Measurements from ENCODE around the gene FRMPD4.

The FRMPD4 gene

DNA sequence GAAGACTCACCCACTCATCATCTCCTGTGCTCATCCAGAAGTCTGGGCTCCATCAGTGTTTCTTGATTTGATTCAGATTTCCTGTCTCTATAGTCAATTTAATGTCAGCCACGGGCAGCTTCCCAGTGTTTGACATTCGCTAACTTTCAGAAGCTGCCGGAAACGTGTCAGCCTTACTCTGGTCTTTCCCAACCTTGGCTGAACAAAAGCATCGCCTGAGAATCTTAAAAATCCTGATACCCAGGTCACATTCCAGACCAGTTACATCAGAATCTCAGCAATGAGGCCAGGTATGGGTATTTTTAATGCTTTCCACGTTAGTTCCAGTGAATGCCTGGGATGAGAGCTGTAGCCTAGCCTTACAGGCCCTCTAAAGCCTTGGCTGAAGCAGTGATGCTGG, 233.8 kb downstream of the FRMPD4 start:
- no peak for DNase-seq

DNA sequence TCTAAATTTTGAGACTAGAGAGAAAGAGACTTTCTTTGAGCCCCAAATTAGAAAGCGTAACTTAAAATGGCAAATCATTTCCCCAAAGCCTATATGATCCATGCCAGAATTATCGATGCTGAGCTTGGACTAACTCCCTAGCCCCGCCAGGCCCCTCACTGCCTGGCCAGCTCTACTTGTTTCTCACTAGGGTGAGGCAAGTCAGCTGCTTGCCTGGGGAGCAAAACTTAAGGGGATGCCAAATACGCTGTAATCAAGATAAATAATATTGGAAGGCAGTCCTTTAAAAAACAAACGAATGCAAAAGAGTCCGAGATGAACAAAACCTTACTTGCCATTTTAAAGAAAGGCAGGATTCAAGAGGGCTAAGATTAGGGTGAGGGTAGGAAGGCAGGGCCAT, 236.0 kb downstream of the FRMPD4 start:
- no peak for DNase-seq

DNA sequence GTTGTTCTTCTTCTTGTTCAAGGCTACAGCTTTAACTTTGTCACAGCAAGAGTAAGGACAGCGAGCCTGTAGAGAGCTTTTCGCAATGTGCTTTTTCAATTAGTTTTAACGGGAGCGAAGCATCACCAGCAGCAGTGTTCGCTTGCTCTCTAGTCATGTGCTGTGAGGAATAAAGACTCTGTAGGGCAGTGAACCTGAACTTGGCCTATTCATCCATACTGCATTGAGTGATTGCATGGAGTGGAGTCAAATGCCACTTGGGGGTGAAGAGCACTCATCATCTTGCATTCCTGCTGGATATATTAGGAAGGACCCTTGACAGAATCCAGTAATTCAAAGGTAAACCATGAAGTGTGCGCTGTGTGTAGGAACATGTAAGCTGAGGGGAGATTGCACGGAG, 240.0 kb downstream of the FRMPD4 start:
- DNase-seq: no peak

DNA sequence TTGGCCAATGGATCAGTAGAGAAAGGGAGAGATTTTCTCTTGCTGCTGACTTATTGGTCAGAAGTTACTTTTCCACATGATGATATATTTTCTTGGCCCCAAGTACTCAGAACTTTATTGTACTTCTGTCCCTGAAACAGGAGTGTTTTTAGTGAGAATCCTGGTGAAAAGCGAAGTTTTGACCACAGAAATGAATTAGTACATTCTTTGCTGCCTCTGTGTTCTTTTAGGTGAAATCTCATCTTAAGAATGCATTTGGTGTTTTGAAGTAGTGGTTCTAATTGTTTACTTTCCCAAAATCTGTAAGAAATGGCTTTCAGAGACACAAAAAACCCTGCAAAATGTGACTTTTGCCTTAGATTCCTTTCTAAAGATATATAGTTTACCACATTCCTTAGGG, 240.4 kb downstream of the FRMPD4 start:
- no peak for DNase-seq

DNA sequence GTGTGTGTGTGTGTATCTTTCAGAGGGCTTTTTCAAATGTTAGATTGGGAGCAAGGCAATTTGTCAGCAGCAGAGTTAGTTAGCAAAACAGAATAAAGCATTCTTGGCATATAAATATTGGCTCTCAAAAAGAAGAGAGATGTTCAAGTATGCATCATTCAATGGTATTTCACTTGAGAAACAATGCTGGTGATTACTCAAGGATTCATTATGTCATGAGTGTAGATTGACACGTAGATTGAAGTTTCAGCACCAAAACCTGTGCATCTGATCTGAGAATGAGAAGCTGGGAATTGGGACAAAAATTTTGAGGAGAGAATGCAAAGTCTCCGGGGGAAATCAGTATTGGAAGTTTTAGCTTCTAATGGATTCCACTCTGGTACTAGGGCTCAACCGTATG, 241.4 kb downstream of the FRMPD4 start:
- no peak for DNase-seq

DNA sequence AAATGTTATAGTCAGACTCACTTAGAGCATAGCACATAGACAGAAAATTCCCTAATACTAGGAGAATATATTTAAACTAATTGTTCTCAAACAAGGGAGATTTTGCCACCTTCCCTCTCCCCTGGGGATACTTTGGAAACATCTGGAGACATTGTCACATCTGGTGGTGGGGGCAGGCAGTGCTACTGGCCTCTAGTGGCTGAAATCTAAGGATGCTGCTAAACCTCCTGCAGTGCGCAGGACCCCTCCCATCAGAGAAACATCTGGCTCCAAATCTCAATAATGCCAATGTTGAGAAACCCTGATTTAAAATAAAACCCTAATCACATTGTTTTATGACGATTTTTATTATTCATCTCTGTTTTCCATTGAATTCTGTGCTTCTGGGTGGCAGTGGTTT, 244.9 kb downstream of the FRMPD4 start:
- no peak for DNase-seq

DNA sequence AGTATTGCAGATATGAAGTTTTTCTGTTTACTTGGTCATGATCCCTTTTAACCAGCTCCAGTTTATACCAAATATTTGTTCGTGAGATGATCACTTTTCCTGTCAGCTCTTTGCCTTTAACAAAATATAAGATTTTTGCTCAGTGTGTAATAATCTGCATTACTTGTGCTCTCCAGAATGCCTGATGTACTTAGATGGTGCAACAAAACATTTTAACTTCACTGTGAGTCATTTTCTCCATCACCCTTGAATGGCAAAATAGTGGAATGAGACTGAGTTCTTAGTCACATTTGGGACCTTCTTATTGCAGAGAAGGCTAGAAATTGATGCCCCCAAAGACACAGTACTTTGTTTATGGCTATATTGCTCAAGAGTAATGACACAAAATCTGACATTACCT, 252.0 kb downstream of the FRMPD4 start:
- no peak for DNase-seq

DNA sequence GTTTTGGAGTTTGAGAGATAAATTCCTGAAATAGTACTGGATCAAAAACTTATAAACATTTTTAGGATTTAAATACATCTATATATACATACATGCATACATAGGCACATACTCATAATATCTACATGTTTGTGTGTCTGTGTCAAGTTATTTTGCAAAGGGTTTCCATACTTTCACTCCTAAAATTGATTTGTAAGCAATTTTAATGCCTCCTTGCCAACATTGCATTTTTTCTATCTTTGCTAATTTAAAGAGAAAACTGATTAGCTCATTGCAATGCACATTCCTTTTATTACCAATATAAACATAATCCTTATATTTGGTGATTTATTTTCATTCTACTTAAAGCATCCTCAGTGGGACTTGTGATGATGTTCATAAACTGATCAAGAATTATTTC, 258.3 kb downstream of the FRMPD4 start:
- DNase-seq: no peak

DNA sequence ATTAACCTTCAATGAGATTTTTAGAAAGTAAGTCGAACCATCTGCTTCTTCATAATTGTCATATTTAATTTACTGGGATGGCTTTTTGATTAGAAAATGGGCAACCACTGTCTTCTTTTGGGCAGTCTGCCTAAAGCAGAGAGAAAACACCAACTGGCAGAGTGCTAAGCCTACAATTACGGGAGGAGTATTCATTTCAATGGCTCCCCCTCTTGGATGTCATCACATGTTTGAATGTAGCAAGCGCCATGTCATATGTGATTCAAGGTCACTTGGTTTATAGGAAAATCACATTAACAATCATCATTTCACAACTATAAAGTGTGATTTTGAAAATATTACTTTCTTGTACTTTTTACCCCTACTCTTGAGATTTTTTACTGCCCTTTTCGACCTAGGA, 261.9 kb downstream of the FRMPD4 start:
- no peak for DNase-seq

DNA sequence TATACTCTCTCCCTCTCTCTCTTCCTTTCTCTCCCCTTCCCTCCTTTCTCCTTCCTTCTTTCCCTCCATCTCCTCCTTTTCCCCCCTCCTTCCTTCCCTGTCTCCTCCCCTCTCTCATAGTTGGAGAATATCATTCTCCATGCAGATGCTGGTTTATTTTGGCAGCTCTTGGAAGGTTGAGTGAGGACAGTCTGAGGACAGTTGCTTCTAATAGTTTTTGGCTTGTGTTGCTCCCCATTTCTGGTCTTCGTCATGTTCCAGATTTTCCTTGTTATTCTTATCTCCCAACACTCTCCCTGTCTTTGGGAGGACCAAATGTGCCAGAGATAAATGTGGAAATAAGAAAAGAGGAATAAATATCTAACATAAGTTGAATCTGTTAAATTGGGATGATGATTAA, 263.0 kb downstream of the FRMPD4 start:
- no peak for DNase-seq

DNA sequence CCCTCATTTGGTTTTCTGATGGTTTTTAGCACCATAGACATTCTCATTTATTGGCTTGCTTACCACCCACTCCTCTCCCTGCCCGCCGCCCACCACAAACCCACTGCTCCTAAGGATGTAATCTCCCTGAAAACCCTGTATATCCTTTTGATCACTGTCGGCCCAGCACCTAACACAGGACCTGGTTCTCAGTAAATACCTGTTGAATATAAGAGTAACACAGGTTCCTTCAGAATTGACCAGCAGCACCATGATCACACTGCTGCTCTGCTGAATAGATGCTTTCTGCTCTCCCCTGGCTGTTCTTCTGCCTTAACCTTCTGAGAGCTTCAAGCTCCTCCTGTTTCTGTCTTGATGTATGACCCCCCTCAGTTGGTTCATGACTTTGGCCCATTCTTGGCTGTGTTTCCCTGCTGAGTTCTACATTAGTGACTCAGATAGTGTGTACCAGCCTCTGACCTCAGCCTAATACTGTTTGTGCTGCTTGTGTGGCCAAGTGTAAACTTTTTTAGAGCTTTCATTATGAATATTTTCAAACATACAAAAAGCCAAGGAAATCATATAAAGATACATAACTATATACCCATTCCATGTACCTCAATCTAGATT, 265.3 kb downstream of the FRMPD4 start:
- no peak for DNase-seq

DNA sequence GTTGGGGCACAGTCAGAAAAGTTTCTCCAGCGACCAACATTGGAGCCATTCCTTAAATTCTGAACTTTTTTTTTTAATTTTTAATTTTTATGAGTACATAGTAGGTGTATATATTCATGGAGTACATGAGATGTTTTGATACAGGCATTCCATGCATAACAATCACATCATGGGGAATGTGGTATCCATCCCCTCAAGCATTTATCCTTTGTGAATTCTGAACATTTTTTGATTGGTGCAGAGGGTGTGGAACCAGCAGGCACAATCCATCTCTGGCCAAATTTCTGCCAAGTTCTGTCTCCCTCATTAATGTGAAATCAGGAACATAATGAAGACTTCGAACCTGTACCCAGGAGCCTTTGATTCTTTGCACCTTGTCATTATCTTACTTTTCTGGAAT, 267.0 kb downstream of the FRMPD4 start:
- no peak for DNase-seq

DNA sequence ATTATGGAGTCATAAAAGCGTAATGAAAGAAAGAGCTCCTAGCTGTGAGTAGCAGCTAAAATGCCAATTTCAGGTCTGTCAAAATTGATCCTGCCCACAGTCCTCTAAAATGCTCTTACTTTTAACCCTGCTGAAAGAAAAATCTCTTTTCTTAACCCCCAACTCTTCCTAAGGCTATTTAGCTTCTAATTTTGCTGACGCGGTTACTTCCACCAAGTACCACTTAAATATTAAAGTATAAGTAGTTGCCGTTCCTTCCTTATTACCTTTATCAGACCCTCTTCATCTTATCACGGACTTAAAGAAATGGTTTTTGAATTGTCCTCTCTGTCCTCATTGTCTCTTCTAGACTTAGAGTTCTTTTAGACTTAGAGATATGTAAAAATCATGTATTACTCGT, 272.2 kb downstream of the FRMPD4 start:
- no peak for DNase-seq

DNA sequence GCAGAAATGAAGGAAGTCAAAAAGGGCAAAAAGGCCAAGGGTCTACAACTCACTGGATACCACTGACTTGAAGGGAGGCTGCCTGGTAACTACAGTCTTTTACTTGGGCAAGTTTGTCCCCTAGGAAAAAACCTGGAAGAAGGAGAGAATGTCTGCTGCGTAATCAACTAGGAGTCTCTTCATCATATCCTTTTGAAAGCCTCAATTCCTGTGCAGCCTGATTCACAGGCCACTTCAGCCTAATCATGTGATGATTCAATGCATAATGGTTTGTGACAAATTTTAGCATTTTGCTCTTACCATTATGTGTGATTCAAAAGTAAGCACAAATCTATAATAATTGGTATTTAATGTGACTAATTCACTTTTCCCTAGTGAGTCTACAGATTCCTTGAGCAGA, 273.6 kb downstream of the FRMPD4 start:
- no peak for DNase-seq

DNA sequence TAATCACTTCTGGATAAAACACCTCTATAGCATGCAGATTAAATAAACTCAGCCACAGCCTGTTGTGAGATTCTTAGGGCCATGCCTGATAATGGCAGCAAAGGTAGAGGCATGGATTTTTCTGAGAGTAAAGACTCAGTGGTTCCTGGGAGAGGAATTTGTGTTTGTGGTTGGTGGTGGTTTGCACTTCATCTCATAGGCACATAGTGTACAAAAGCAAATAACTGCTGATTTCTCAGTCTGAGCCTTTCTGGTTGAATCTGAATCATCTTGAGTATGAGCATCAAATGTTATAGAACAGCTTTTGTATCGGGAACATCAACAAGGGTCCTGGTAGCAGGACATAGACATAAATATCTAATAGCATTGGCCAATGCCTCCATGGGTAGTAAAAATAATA, 274.3 kb downstream of the FRMPD4 start:
- DNase-seq: no peak

DNA sequence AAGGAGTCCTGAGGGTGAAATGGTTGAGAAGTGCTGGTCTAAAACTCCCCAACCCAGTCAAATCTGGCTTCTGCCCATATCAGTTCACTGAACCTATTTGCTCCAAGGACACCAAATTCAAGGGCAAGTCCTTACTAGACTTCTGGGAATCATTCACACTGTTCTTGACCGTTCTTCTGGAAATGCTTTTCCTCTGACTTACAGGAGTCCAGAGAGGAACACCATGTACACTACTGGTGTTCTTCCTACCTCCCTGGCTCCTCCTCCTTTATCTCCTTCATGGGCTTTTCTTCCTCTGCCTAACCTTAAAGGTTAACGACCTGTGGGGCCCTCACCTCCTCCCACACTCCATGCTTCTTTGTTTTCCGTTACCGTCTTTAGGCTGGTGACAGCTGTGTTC, 281.3 kb downstream of the FRMPD4 start:
- no peak for DNase-seq

DNA sequence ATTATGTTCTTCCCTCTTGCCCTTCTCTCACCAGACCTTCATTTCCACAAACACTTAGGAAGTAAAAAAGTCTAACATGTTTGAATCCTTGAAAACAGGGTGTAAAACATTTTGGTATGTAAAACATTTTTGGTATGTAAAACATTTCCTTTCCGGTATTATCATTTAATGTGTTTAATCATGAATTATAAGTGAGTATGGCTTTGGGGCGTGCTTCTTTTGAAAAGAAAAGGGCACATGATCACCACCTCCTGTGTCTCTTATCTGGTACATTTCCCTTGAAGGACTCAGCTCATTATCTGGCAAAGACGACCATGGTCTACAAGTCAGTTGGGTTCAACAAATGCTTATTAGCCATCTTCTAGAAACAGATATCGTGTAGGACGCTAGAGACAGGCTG, 283.6 kb downstream of the FRMPD4 start:
- DNase-seq: no peak

DNA sequence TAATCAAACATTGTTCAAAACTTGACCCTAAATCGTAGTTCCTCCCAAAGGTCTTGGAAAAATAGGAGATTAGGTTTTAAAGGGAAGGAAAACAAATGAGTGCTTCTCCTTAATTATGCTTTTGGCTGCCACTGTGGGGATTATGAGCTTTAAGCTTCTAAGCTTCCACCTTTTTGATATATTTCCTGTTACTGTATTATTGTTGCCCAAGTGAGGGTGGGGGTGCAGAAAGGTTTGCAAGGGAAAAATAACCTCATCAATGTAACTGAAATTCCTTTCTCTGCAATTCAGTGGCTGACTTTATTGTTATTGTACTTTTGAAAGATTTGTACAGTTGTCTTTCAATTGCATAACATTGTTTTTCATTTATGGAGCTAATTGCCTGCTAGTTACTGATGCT, 285.1 kb downstream of the FRMPD4 start:
- DNase-seq: no peak

DNA sequence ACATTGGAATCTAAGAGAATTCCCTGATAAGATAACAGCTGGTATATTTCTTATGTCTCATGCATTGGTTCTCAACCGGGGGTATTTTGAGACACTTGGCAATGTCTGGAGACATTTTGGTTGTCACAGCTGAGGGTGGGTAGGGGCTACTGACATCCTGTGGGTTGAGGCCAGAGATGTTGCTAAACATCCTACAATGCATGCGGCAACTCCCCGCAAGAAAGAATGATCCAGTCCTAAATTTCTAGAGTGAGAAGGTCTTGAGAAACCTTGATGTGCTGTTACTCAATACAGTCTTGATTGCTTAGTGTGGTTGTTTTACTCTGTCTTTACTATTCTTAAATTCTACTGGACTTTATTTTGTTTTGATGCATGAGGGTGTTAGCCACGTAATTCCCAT, 287.2 kb downstream of the FRMPD4 start:
- DNase-seq: no peak

DNA sequence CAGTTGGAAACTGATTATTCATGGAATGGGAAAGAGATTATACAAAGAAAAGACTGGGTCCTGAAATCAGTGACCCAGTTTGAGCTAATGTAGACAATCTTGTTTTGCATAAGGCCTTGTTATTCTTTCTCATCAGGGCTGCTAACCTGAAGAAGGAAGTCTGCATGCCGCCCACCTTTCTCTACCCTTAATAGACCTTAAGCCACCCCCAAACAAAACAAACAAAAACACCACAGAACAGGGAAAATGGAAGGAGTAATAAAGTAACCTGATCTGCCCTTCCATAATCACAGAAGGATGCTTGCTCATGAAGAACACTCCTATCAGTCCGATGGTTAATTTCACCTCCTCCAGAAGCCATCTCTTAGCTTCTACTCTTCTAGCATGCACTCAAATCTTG, 288.1 kb downstream of the FRMPD4 start:
- no peak for DNase-seq

DNA sequence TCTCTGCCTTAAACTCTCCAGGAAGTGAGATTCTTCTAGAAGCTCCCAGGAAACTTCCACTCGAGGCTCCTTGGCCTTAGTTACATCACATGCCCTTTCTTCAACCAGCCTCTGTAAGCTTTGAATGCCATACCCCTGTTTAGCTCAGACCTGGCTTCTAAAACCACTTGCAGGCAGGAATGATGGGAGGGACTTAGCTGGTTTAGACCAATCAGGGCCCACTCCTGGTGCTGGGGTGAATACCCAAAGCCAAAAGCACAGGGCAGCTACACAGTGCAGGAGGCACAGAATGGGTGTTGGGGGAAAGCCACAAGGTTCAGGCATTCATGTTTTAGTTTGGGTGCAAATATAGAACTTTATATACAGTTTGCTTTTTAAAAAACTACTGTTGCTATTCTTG, 296.2 kb downstream of the FRMPD4 start:
- DNase-seq: no peak

DNA sequence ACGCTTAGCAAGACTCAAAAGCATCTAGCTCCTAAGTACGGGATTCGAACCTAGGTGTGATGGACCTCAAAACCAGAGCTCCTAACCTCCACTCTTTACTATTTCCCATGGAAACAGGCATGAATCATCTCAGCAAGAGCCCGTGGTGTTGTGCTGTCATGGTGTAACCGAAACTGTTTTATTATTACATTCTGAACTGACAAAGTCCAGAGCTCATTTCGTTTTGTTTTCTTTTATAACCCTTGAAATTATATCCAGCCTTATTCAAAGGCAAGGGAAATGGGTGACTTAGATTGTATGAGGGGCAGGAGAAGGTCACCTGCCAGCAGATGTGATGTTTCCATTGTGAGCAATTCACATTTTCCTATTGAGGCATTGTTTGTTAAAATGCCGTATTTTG, 301.1 kb downstream of the FRMPD4 start:
- no peak for DNase-seq

DNA sequence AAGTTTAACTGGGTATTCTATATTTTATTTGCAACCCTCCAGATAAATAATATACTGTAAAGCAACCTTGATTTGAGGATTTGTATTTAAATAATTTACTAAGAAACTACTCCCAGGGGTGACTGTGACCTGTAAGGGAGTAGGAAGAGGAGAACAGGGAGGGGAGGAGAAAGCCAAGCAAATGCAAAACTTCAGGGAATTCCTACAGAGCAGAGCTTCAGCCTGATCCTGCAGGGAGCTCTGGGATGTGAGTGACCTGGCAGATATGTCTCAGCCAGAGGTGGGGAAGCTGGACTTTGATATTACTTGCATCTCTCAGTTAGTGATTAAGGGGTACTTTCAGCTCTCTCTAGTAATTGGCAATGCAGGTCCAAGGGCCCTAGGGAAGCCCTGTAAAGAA, 302.0 kb downstream of the FRMPD4 start:
- no peak for DNase-seq

DNA sequence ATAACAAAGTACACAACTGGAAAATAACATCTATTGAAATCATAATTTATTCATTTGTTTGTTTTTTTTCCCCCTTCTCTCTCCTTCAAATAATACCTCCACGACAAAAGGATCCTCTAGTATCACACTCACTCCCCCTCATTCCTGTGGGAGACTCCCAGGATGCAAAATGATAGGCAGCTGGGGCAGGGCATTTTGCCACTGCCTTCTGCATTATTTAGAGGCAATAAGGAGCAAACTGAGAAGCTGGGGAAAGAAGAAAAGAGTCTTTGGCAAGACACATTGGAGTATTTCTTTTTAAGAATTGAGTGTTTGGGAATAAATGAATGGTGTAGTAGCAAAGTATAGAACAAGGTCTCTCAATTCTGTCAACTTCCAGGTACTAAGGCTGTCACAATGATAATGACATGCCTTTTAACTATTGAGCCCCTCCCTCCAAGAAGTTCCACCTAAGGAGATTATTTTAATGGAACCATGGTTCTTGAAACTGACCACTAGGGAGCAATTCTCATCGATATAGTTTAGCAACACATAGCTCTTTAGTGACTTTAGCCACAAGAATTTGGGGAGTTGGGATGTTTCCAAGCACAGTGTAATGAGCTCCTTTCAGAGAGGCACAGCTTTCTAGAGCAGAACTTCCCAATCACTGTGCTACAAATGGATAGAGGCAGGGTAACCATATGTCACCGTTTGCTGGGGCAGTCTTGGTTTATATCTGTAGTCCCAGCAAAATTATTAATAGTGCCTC, 303.3 kb downstream of the FRMPD4 start:
- no peak for DNase-seq

DNA sequence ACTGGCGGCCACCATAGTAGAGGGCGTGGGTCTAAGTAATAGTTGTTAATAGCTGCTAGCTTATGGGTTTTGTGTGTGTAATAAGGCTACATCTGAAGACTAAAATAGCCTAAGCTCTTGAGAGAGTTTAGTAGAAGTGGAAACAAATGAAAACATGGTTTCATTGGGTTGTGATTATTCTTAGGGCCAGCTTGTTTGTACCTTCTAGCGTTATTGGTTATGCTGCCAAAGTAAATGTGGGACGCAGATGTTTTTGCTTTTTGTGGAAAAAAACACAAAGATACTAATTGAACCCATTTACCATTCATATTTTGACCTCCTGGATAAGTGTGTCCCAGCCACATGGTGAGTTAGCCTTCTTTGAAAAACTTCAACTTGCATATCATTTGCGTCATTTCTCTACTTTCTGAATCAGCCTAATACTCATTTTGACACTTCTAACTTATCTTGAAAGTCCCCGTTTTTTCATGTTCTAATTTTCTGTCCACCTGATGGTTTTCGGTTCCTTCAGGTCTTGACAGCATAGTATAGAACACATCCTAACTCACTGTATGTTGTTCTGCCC, 305.3 kb downstream of the FRMPD4 start:
- DNase-seq: no peak

Data from NCI-H1092 (cell line).